NK-92 (cell line): Measurements from ENCODE around the gene KCNMA1.
"Not testable (repeated sequence)": the region's sequence is repeated elsewhere in the genome, so short reads cannot be mapped to it uniquely, and the experiment has no call there.

Experiments
- DNase-seq: peaks from one replicate; lab custom pipeline; 2025; ENCODE audit not compliant: unreplicated experiment; lab: John Stamatoyannopoulos, UW

The KCNMA1 gene

DNA sequence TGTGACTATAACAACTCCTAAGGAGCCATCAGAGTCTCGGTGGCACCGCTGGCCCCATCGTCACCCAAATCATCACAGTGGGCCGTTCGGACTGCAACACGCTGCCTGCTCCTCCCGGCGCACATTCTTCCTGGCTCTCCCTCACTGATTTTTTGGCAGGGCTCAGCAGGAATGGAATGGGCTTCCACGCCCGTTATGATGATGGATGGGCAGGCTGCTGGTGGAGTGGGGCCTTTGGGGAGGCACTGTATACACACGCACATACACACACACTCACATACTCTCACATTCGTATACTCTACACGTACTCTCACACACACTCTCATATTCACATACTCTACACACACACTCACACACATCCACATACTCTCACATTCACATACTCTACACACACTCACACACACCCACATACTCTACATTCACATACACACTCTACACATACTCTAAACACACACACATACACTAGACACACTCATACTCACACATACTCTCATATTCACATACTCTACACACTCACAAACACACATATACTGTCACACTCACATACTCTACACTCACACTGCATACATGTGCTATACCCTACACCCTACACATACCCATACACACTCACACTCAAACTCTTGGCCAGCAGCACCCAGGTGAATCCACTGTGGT, 99.8 kb downstream of the KCNMA1 start:
- no peak for DNase-seq

DNA sequence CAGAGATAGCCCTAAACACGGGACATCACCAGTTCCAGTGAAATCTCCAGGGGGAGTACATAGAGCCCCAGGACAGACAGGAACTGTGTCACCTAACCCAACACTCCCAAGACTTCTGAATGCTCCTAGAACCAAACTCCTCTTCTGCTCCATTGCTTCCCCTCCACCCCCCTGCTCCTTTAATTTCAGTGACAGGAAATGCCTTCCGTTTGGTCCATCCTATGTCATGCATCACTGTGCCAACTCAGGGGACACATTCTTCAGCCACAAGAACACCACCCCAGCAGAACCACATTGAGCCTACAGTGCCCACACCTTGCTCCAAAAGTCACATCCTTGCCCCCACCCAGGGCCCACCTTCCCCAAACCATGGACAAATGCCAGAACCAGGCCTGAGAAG, 100.5 kb downstream of the KCNMA1 start:
- no peak for DNase-seq

DNA sequence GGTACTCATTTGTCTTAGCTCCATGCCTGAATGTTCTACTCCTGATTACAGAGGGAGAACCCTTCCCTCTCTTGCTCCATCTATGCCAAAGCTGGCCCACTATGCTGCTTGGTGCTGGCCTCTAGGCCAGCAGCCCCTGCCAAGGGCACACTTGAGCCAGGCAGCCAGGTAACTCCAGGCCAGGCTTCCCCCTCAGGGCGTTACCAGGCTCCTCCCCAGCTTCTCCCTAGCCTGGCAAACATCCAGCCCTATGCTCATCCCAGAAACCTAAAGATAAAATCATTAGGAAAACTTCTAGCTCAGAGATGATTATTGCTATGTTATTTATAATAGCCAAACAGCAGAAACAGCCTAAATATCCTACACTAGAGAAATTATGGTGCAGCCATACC, 103.7 kb downstream of the KCNMA1 start:
- no peak for DNase-seq

DNA sequence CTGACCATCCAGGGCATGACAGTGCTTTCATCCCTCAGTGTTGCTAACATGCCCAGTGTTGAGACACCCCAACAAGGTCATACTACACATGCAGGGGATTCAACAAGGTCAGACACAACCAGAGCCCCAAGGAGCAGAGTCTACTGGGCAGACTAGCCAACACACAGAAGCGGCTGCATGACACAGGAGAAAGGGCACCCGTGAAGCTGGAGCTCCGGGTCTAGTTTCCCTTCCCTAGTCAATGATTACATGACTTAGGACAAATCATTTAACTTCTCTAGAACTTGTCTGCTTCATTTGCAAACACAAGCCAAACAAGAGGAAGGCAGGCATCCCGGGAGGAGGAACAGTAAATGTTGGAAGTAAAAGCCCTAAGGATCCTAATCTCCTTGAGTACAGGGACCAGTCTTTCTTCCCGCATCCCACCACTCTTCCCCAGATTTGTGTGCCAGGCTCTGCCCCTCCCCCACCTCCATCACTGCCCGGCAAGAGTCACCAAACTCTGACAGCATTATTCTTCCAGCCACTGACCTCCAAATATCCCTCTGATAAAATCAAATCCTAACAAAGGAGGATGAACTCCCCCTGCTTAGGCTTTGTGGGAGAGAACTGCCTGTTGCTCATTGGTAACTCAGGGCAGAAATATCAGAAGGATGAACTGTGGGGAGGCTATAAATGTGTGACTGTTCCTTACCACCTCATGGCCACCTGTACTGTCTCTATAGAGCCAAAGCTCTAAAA, 104.3 kb downstream of the KCNMA1 start:
- DNase-seq: no peak

DNA sequence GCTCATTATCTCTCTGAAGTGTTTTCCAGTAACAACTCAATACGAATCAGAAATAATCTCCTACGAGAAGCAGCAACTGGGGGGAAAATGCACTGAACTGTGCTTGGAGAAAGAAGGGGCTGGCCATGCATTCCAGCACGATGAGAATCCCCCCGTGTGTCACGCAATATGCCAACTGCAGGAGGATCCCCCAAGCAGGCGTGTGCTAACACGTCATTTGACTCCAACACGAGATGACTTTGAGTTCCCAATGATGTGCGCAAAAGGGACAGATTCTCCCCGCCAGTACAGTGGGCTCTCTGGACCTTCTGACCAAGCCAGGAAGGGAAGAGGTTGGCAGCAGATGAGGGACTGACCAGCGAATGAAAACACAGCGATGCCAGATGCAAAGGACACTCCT, 105.5 kb downstream of the KCNMA1 start:
- DNase-seq: no peak

DNA sequence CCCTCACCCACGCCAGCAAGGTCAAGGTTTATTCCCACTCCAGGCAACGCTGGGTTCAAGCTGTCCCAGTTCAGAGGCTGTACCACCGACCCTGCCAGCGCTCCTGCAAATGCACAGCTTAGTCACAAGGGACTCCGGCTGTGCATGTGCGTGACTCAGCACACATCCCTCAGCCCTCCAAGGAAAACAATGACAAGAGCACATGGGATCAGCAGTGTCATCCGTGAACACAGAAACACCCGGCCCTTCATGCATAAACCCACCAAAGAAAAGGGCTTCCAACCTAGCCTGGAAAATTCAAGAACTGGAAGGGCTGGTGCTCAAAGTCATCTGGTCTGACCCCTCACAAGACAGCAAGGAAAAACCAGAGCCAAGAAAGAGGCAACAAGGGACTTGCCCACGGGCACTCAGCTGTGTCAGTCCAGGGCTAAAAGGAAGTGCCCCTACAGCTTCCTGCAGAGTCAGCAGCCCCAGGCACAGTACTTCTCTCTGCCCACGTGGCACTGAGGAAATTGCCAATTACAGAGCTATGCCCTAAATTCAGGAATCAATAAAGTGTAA, 106.1 kb downstream of the KCNMA1 start:
- no peak for DNase-seq

DNA sequence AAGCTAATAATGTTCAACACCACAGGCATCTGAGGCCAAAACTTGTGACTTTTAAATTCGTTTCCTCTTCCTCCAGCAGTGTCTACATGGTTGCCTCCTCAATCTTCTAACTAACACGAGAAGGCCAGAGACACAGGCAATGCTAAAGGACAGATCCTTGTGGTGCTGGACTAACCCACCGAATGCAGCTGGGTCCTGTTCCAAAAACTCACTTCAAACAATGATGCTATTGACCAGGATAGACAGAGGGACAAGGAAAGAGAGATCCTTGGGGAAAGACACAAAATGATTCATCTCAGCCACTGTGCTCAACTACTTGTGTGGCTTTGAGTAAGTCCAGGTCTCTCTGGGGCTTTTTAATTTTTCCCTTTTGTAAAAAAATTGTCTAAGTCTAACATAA, 107.6 kb downstream of the KCNMA1 start:
- no peak for DNase-seq

DNA sequence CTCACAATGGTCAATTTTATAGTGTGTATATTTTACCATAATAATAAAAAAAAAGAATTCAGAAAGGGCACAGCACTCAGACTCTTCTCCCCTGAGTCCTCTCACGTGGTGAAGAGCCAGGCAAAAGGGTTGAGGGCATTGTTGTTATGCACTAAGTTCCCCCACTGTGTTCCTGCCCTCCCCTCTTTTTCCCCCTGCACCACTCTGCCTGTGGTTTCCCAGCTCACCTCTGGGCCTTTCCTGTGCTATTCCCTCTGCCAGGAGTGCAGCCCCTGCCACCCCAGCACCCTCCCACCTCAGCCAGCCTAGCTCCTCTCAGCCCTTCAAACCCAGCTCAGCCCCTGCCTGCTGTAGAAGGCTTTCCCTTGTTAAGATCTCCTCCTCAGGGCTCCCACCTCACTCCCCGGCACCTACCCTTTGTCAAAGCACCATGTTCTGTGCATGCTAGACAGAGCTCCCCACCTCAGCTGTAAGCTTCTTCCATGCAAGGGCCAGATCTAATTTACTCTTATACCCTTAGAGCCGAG, 108.5 kb downstream of the KCNMA1 start:
- DNase-seq: no peak

DNA sequence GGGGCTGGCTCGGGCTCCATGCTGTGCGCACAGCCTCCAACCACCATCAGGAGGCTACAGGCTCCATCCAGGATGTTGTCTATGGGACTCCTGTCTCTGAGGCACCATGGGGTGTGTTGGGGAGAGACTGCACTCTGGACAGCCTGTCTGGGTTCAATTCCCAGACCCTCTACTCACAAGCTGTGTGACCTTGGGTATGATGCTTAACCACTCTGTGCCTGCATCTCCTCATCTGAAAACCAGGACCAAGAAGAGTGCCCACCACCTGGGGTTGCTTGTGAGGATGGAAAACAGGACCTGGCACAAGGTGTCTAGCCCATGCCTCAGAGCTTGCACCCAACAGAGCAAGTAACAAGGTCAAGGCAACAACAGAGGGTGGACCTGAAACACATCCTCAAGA, 109.8 kb downstream of the KCNMA1 start:
- DNase-seq: no peak

DNA sequence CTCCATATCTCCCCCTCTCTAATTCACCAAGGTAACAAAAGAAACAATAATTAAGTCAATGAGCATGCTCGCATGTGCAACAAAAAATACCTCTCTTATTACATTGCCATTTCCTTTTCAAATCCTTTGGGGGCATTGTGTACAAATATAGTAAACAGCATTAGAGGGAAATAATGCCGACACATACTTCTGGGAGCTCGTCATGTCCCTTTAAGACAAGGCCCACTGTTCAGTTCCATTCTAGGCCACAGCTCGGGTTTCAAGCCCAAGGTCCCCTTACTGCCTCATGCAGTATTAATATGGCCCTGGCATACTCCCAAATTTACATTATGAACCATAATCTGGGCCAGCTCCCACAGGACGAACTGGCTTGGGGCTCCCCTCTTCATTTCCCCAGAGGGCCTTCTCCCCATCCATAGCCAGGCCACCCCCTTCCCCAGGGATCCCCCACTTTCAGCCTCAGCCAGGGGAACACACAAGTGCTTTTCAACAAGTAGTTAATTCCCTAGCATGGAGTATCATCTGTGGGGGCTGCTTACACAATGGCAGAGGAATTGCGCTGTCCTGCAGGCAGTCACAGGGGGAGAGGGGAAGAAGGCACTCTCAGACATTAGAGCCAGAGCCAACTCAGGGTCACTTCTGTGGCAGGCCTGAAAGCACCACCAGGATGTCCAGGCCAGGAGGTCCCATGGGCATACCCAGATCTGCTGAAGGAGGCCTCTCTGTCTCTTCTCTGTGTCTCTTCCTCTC, 110.6 kb downstream of the KCNMA1 start:
- no peak for DNase-seq

DNA sequence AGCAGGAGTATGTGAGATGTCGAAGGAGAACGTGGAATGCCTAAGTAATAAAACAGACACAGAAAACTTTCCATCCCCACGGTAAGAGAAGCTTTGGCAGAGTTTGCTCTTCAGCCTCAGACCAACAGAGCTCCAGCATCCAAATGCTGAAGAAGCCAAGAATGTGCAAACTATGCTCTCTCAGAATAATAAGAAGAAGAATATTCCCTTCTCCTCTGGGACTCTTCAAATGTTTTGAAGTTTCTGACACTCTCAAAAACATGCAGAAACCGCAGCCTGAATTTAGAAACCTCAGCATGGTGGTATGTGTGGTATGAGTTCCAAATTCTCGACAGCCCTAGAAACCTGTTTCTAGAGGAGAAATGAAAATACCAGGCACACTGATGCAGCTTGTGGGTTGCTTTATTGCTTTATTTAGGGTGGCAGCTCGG, 113.3 kb downstream of the KCNMA1 start:
- DNase-seq: no peak

DNA sequence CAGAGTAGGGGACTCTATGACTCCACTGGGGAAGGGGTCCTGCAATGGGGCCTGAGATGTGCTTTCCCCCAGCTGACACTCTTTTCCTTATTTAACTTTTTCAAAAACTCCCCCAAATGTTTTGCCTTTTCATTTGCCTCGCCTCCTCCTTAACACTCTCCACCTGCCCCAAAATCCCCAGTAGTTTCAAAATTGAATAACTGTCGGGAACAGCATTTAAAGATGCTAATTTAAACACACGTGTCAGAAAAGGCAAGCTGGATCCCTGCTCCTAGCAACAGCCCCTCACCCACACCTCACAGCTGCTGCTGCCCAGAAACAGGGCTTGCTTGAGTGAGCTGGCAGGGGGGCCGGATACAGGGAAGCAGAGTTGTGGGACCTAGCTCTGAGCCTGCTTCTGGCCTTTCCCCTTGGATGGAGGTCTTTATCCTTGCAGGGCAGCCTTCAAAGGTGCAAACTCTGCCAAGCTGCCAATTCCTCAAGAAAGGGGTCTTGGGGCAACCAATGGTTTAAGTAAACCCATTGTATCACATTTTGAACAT, 115.3 kb downstream of the KCNMA1 start:
- no peak for DNase-seq

DNA sequence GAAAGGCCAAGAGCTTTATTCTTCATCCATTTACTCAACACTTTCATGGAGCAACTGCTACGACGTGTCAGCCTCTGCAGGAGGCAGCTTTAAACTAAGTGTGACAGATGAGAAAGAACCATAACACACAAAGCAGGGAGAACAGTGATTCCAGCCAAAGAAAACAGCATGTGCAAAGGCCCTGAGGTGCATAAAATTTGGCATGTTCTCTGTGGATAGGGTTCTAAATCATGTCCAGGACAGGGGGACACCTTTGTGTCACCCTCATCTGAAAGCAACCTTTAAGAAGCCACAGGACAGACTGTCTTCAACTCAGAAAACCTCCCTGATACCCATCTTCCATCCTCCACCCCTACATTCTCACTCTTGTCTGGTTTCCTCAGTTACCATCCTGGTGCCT, 116.6 kb downstream of the KCNMA1 start:
- no peak for DNase-seq

DNA sequence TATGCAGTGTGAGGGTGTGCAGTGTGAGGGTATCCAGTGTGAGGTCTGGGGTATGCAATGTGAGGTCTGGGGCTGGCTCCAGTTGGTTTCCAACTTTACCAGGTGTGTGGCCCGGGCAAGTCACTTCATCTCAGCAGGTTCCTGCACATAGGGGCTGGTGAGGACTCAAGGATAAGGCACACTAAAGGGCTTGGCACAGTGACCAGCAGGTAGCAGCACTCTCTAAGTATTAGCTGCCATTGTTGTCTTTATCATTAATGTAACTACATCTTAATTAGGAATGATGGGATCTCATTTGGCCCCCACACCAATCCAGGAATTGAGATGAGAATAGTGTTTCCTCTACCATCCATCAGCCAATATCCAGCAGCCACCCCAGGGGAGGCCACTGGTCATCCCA, 117.3 kb downstream of the KCNMA1 start:
- DNase-seq: no peak

DNA sequence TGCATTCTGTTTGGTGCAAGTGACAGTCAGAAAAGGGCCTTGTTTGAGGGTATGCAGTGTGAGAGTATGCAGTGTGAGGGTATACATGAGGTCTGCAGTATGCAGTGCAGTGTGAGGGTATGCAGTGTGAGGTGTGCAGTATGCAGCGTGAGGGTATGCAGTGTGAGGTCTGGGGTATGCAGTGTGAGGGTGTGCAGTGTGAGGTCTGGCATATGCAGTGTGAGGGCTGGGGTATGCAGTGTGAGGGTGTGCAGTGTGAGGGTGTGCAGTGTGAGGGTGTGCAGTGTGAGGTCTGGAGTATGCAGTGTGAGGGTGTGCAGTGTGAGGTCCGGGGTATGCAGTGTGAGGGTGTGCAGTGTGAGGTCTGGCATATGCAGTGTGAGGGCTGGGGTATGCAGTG, 117.8 kb downstream of the KCNMA1 start:
- DNase-seq: not testable (repeated sequence)

DNA sequence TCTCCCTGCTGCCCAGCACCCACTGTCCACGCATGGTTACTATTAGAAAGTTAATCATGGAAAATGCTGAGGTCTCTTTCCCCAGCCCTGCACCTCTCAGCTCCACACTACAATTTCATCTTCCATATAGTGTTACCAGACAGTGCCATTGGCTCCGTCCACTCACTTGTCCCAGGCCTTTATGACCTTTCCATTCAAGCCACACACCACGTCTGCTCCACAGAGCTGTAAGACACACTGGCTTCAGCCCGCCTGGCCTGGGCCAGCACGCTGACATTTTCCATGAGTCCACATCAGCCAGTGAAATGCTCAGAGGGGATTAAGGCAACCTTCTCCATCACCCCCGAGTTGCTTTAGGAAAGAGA, 118.7 kb downstream of the KCNMA1 start:
- DNase-seq: no peak

DNA sequence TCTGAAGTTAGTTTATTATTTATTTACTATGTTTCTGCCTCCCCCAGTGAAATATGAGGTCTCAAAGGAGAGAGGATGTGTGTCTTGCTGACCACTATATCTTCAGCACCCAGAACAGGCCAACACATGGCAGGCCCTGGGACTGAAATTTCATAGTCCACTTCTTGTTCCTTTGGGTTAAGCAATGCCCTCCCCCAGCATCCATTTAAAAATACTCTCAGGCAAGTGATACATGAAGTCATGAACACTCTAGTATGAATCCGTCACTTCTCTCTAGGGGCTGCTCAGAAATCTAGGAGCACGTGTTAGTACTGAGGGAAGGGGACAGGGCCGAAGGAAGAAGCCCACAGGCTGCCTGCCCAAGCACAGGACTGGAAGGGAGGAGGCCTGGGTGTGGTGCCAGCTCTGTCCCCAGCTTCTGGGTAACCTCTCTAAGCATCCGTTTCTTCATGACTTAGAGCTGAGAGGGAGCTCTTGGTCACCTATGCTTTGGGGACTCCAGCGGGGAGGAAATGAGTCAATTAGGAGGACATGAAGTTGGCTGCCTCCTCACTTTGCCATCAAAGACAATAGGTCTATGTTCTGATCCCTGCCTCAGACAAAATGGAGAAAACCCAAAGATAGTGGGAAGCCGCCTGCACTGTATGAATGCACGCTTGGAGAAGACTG, 119.2 kb downstream of the KCNMA1 start:
- DNase-seq: no peak

DNA sequence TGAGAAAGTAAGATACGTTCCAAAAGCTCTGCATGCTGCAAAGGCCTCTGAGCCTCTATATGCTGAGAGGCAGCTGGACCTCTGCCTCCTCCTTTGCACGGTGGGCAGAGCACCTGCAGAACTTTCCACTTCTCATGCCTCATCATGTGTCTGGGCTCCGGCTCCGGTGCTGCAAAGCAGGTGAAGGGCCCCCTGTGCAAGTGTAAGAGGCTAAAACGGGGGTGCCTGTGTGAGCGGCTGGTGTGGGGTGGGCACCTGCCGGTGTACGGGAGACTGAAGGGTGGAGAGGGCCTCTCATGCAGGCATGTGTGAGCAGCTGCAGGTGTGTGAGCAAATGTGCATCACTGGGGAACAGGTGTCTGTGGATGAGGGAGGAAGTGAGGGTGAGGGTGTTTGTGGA, 121.0 kb downstream of the KCNMA1 start:
- DNase-seq: no peak

DNA sequence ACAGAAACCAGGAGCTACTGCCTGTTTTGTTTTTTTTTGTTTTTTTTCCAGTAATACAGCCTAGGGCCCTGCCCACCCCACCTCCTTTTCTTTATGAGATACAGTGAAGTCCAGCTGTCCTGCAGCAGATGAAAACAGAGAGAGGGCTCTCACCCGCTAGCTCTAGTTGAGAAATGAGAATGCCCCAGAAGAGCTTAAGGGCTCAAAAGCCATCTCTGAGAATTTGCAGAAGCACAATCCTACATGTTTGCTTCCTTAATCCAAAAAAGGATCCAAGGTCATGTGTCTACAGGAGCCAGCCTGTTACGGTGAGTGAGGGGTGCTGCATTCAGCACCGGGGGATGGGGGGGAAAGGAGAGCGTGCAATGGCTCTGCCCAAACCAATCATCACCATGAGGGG, 122.7 kb downstream of the KCNMA1 start:
- DNase-seq: no peak

DNA sequence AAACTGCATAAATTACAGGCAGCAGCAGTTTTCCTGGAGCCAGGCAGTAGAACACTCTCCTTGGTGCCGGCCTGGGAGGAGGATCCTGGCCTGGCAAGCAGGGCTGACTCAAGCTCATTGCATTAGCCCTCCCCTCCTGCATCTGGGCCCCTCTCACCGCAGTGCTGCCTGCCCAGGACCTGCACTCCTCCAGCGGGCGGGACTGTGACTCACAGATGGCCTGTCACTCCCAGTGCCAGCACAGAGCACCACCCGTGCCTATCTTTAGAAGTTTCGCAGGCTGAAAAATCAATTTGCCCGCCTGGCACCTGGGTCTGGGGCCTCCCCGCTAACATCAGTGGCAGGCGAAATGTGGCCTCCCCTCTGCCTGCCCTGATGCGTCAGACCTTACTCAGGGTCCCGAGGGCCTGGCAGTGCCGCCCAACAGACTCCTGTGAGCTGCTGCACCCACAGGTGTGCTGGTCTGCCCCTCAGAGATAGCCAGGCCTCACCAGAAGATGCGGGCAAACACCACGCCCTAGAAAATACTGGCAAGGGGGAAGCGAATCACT, 123.8 kb downstream of the KCNMA1 start:
- DNase-seq: no peak

DNA sequence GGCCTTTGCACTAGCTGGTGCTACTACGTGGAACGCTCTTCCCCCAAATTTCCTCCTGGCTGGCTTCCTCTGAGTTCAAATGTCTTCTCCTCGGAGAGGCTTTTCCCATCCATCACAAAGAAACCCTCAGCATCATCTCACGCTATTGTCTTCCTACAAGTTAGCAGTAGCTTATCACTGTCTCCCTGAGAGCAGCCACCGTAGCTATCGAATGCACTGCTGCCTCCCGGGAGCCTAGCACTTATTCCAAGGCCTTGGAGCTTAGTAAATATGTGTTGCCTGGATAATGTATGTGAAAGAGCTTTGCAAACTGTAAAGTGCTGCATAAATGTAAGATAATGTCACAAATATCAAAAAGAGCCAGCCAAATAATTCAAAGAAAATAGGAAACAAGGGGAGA, 124.4 kb downstream of the KCNMA1 start:
- DNase-seq: no peak
